Activated naive CD4-positive, alpha-beta T cell treated with anti-CD3 and anti-CD28 coated beads, Interleukin-2, amount 50 U/mL, for 16 hours (primary cell): ENCODE measurements around the gene FAM180B.
"Not testable (repeated sequence)": the region's sequence is repeated elsewhere in the genome, so short reads cannot be mapped to it uniquely, and the experiment has no call there.

Source experiments
- DNase-seq: peaks from one replicate; pipeline ENCODE4 v3.0.0-alpha.2; 2020

Gene FAM180B, protein sequence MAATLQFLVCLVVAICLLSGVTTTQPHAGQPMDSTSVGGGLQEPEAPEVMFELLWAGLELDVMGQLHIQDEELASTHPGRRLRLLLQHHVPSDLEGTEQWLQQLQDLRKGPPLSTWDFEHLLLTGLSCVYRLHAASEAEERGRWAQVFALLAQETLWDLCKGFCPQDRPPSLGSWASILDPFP

DNA sequence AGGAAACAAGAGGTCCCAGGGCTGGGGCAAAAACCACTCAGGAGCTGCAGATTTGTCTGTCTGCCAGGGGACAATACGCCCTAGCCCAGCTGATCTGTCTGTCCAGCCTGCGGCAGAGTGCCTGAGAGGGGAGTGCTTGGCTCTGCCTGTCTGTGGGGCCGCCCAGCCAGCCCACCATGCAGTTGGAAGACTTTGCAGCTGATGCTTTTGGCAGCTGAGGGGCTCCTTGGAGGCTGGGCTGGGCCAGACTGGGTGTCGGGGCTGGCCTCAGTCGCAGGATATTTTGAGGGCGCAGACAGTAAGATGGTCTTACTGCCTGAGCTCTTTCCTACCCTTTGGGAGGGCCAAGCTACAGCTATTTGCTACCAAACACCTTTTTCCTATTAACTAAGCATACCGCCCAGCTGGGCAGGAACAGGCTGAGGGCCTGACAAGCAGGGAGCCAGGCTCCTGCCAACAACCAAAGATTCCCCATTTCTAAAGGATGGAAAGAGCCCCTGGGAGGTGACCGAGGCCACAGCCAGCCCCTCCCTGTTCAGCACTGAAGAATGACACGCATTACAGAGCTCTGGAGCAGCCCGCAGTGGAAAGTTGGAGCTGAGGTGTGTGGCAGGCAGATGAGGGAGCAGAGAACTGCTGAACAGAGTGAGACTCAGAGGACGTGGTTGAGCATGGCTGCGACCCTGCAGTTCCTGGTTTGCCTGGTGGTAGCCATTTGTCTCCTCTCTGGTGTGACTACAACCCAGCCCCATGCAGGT is at the start of gene FAM180B:
FAM180B (plus strand) TSS at position 581 of the 758 bp plus-strand sequence; CDS start at position 672, 91 bp downstream.
- no peak for DNase-seq

DNA sequence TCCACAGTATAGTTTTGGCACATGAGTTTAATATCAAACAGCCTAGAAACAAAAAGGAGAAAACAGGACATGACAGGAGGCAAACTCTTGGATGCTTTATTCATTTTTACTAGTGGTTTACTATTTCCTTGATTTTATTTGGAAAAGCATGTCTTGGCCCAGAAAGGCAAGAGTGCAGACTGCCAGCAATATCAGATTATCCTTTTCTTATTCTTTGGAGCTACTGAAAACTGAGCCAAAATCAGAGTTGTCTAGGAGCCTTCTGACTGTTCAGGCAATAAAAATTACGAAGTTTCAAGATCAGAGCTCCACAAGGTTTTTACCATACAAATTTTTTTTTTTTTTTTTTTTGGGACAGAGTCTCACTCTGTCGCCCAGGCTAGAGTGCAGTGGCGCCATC is 49.6 kb upstream of the FAM180B start:
- DNase-seq = no peak

DNA sequence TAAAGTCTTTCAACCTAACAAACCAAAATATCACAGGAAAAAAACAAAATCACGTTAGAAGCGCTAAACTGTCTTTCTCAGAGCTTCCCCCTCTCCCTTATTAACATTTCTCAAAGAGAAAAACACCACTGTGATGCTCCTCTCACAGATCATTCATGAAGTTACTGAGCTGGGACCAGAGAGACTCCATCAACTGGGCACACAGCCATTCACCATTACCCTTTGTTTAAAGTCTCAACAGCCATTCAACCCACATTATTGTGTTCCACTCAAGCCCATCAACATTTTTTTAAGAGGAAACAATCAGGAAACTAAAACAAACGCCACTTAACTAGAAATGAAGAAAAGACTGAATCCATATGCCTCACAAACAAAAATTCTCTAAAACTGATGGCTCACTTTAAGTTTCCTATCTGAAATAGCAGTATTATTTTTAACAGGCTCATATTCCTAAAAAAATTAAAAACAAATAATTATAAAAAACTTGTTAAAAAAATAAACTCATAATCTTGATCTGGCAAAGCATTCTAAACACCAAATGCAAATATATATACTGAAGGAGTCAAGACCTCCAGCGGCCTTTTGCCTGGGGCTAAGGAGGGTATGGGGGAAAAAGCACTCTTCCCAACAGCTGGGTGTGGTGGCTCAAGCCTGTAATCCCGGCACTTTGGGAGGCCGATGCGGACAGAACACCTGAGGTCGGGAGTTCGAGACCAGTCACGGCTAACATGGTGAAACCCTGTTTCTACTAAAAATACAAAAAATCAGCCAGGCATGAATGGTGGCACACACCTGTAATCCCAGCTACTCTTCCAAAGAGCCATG is 47.5 kb upstream of the FAM180B start:
- no peak for DNase-seq

DNA sequence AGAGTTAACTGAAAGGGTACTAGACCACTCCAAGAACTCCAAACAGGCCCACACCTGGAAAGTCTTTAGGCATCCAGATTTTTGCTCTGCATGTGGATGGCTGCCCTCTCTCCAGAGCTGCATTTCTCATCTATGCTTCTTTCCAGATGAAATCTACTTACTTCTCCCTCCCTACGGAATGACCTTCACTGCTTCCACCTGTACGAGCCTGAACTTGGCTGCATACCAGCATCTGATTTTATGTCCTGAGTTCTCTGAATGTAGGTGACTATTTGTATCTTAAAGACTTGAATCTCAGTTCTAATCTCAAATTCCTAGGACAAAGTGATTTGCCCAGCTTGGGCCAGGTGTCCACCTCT is 46.8 kb upstream of the FAM180B start:
- DNase-seq = no peak

DNA sequence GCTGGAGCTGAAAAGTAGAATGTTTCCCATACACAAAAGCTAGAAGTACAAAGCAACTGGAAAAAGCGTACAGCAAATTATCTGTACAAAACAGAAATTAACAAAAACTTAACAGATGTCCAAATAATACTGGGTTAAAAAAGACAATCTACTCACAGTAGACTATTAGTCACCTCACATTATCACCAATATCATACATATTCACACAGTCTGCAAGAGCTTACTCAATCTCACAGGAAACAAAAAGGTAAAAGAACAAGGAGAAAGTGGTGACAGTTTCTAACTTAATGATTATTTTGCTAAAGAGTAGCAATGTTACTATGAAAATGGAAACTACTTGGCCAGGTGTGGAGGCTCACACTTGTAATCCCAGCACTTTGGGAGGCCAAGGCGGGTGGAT is 45.4 kb upstream of the FAM180B start:
- DNase-seq = no peak

GRCh38 chr11:47545298-47545697 is 41.2 kb upstream of the FAM180B start:
- no peak for DNase-seq

GRCh38 chr11:47546274-47546673 is 40.2 kb upstream of the FAM180B start:
- DNase-seq = not testable (repeated sequence)

- no peak for DNase-seq
Measured at GRCh38 chr11:47550288-47551047, 36.0 kb upstream of the FAM180B start.

DNA sequence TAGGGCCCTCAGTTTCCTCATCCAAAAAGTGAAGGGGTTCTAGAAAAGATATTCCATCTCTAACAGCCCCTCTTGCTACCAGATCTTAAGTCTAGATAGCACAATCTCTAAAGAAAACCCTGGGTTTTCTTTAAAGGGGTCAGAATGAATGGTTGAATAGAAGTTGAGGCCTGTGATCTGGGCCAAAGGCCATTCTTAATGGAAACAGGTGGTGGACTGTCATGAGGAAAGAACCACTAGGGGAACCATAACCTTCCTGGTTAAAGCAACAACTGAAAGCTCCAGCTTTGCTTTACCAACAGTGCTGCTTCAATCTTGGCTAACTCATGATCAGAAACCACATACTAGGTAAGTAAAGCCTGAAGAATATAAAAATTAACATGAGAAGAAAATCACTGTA is 35.4 kb upstream of the FAM180B start:
- DNase-seq = no peak

DNA sequence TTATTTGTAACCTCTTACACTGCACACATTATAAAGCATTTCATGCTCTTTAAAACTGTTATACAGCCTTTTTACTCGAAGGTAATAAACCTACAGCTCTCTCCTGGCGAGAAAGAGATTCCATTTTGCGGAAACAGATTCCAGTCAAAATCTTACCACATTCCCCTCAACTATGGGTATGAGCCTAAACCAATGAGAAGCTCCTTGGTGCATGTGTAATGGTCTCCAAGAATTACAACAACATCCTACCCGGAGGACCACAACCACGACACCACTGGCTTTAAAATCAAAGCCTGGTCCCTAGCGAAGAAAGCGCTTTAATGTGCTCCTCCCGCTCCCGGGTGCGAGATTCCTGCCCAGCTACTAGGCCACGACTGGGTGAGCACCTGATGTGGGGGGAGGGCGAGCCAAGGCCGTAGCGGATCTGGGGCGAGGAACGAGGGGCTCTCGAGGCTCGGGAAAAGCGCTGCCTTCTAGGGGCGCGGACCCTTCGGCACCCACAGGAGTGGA is 34.4 kb upstream of the FAM180B start:
- peak; percentile 34 for DNase-seq

- peak; percentile 94 for DNase-seq
Measured at GRCh38 chr11:47552566-47553405, 33.7 kb upstream of the FAM180B start, which contains the start of gene CELF1. Gene CELF1, minus strand, starts transcription at chr11:47553132. Its CDS starts 53,609 bp downstream, at chr11:47499523.

GRCh38 chr11:47553406-47553743 is 33.1 kb upstream of the FAM180B start:
- DNase-seq = no peak

DNA sequence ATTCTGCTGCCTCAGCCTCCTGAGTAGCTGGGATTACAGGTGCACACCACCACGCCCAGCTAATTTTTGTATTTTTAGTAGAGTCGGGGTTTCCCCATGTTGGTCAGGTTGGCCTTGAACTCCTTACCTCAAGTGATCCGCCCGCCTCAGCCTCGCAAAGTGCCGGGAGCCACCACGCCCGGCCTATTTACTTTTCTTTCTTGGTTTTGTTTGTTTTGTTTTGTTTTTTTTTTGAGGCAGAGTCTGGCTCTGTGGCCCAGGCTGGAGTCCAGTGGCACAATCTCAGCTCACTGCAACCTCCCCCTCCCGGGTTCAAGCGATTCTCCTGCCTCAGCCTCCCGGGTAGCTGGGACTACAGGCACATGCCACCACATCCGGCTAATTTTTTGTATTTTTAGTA is 29.5 kb upstream of the FAM180B start:
- not testable (repeated sequence) for DNase-seq

DNA sequence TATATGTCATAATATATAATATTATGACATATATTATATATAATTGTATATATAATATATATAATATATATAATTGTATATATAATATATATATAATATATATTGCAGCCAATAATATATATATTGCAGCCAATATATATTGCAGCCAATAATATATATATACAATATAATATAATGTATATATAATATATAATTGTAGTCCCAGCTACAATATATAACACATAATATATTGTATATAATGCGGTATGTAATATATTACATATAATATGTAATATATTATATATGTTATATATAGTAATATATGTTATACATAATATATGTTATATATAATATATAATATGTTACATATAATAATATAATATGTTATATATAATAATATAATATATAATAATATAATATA is 27.8 kb upstream of the FAM180B start:
- DNase-seq = no peak

- no peak for DNase-seq
Measured at GRCh38 chr11:47560426-47560825, 26.1 kb upstream of the FAM180B start.

GRCh38 chr11:47562393-47562792 is 24.1 kb upstream of the FAM180B start:
- DNase-seq = not testable (repeated sequence)

DNA sequence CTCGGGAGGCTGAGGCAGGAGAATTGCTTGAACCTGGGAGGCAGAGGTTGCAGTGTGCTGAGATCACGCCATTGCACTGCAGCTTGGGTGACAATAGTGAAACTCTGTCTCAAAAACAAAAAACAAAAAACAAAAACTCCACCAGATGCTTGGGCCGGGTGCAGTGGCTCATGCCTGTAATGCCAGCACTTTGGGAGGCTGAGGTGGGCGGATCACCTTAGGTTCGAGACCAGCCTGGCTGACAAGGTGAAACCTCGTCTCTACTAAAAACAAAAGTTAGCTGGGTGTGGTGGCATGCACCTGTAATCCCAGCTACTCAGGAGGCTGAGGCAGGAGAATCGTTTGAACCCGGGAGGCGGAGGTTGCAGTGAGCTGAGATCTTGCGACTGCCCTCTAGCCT is 22.1 kb upstream of the FAM180B start:
- DNase-seq = not testable (repeated sequence)

GRCh38 chr11:47564933-47565339 is 21.5 kb upstream of the FAM180B start:
- DNase-seq = no peak

DNA sequence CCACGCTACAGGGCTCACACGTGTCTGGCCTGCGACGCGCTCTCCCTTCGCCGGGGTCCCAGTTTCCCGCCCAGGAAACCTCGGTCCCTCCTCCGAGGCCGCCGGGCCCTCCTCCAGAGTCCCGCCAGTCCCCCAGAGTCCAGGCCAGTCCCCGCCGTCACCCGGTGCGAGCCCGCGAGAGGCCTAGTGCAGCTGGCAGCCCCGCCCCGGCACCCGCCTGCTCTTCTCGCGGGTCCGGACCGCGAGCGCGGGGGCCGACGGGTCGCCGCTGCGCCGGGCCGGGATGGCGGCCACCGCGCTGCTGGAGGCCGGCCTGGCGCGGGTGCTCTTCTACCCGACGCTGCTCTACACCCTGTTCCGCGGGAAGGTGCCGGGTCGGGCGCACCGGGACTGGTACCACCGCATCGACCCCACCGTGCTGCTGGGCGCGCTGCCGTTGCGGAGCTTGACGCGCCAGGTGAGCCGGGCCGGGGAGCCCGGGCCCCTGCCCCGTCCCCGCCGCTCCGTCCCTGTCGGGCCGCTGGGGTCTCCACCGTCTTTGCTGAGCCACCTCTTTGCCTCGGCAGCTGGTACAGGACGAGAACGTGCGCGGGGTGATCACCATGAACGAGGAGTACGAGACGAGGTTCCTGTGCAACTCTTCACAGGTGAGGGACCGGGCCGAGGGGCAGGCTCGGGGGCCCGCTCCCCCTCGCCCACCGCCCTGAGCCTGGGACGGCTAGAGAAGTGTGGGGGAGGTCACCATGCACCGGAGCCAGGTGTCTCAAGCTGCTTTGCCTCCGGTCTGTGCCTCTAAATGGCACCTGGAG is 20.9 kb upstream of the FAM180B start, which contains the start of gene PTPMT1:
PTPMT1 (plus strand) TSS at position 260 of the 809 bp plus-strand sequence; CDS start at position 284, 24 bp downstream.
- peak; percentile 66 for DNase-seq

DNA sequence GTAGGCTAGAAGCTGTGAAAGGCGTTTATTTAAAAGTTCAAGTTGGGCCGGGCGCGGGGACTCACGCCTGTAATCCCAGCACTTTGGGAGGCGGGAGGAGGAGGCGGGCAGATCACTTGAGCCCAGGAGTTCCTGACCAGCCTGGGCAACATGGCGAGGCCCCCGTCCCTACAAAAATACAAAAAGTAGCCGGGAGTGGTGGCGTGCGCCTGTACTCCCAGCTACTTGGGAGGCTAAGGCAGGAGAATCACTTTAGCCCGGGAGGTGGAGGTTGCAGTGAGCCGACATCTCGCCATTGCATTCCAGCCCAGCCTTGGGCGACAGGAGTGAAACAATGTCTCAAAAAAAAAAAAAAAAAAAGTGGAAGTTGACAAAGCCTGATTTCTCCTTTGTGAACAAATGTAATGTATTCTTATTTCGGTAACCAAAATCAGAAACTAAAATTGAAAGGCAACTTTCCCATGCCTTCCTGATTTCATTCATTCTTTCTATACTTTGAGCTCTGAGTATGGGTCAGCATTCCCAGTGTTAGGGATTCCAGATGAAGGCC is 20.3 kb upstream of the FAM180B start:
- no peak for DNase-seq
